Measurements from ENCODE around the gene SPRR2B. TPM values are rescaled to one million over a fixed set of nuclear protein-coding genes. Genes with fewer than 3 reads are reported as not detected.

Gene SPRR2B
- total and polyA plus RNA-seq, 9 donors = 1.1 to 4.9 (median 2.8) TPM; not detected in 3

- TF ChIP-seq CTCF (IDR thresholded peaks at IDR 0.05) = no peak
- TF ChIP-seq POLR2A (IDR thresholded peaks at IDR 0.05) = no peak
- no peak for TF ChIP-seq EP300 (IDR thresholded peaks at IDR 0.05)
- no peaks in the 10 kb centered on the region for H3K27me3 ChIP-seq
- intact Hi-C loops (cut with DNase I) = no loop called here
- H3K4me3 ChIP-seq = no peak overlapping the region
- 92 to 95% (median 92%) methylated on average over 5 of the region's 5 CpGs for WGBS, 3 donors
- no peak overlapping the region for H3K27ac ChIP-seq
- no peaks in the 10 kb centered on the region for H3K36me3 ChIP-seq
- H3K9me3 ChIP-seq = no peaks in the 10 kb centered on the region
- DNase-seq = no peak
- H3K4me1 ChIP-seq (ENCODE audit: insufficient read depth) = no peaks in the 10 kb centered on the region
These were observed 28.8 kb upstream of the SPRR2B start for GRCh38 chr1:153100245-153100644.

DNA sequence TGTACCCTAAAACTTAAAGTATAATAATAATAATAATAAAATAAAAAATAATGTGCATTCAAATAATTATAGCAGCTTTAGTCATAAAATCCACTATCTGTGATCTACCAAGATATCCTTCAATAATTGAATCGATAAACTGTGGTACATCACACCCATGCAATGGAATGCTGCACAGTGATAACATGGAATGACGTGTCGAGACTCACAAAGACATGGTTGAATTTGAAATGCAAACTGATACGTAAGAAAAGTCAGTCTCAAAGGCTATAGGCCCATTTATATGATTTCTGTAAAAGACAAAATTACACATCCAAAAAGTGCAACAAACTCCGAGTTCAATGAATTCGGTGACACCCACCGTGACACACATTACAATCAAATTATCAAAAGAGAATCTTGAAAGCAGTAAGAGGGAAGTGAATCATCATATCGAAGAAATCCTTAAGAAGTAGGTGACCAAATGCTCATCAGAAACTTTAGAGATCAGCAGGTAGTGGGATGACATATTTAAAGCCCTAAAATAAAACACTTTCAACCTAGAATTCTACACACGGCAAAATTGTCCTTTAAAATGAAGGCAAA, 28.1 kb upstream of the SPRR2B start:
- Histone ChIP-seq H3K9me3 (no peaks in the 10 kb centered on the region), H3K4me1 (ENCODE audit: insufficient read depth) (no peaks in the 10 kb centered on the region), H3K36me3 (no peaks in the 10 kb centered on the region), H3K27ac (no peak overlapping the region), H3K4me3 (no peak overlapping the region), H3K27me3 (no peaks in the 10 kb centered on the region)
- WGBS, 3 donors = 96 to 97% (median 97%) methylated on average over 9 of the region's 9 CpGs
- intact Hi-C loops (cut with DNase I) = no loop called here
- TF ChIP-seq CTCF (IDR thresholded peaks at IDR 0.05) = no peak
- TF ChIP-seq POLR2A (IDR thresholded peaks at IDR 0.05) = no peak
- TF ChIP-seq EP300 (IDR thresholded peaks at IDR 0.05) = no peak
- DNase-seq = no peak

DNA sequence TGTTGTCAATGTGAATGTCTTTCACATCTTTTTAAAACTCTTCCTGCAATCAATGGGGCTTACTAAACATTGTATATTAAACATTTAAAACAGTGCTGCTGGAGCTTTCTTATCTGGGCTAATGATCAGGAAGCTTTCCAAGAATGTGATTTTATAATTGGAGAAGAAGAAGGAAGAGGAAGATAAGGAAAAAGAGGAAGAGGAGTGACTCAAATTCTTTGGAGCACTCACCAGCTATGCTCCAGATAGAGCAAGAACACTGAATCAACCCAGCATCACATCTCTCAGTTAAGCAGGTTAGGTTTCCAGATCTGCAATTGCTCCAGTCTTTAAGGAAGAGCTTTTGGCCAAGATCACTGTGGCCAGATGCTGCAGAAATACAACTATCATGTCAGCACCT, 24.4 kb upstream of the SPRR2B start:
- Histone ChIP-seq H3K9me3 (no peaks in the 10 kb centered on the region), H3K27ac (no peak overlapping the region), H3K4me1 (ENCODE audit: insufficient read depth) (no peaks in the 10 kb centered on the region), H3K4me3 (no peak overlapping the region), H3K36me3 (no peaks in the 10 kb centered on the region), H3K27me3 (no peaks in the 10 kb centered on the region)
- no peak for DNase-seq
- intact Hi-C loops (cut with DNase I) = no loop called here
- TF ChIP-seq POLR2A (IDR thresholded peaks at IDR 0.05) (no peak), EP300 (IDR thresholded peaks at IDR 0.05) (no peak), CTCF (IDR thresholded peaks at IDR 0.05) (no peak)

DNA sequence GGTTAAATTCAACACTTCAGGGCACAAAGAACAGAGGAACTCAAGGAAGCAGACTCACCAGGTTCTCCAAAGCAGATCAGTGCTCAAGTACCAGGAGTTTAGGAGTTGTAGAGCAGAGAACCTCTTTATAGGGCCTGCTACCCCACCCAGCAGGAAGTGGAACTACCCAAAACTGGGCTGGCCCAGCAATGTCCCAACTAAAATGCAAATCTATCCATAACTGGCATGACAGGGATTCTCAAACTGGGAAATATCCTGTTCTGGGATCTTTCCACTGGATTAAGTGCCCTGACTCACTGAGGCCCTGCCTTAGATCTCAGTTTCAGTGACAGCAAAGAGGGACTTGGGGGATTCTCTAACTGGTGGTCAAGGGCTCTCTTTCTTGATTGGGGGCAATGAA, 23.0 kb upstream of the SPRR2B start, which contains the start of gene SPRR2E:
TSS of gene SPRR2E (minus strand) at position 101 of the 400 bp plus-strand sequence. CDS start 775 bp downstream, outside the sequence.
- no peaks in the 10 kb centered on the region for H3K9me3 ChIP-seq
- H3K27ac ChIP-seq = no peak within 1 kb of the TSS
- H3K36me3 ChIP-seq = no peaks in the 10 kb centered on the region
- H3K27me3 ChIP-seq = no peaks in the 10 kb centered on the region
- intact Hi-C loops (cut with DNase I) = loop anchor here in 1 of 4 donors (1.0 kb wide), 1 partner anchor 23 kb away; the partner anchor contains the start of gene SPRR2B
- H3K4me3 ChIP-seq = no peak within 1 kb of the TSS
- TF ChIP-seq CTCF (IDR thresholded peaks at IDR 0.05) = no peak
- TF ChIP-seq POLR2A (IDR thresholded peaks at IDR 0.05) = no peak
- TF ChIP-seq EP300 (IDR thresholded peaks at IDR 0.05) = no peak
- no peaks in the 10 kb centered on the region for H3K4me1 ChIP-seq (ENCODE audit: insufficient read depth)
- DNase-seq = no peak
